ENCODE measurements around the gene TCHHL1.

DNA sequence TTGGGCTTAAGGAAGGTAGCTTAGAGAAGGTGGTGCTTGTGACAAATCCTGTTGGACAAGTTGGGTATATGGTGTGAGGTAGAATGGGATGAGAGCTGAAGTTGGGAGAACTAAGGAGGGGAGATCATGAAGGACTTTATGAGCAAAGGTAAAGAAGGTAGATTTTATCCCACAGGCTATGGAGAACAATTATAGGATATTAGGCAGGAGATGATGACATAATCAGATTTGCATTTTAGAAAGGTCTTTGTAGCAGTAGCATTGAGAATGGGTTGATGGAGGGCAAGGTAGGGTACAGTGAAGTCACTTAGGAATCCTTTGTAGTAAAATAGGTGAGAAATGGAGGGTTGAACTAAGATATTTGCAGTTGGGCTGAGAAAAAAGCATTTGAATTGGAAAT is 41.3 kb upstream of the TCHHL1 start:
- TF ChIP-seq, protein P1, sequence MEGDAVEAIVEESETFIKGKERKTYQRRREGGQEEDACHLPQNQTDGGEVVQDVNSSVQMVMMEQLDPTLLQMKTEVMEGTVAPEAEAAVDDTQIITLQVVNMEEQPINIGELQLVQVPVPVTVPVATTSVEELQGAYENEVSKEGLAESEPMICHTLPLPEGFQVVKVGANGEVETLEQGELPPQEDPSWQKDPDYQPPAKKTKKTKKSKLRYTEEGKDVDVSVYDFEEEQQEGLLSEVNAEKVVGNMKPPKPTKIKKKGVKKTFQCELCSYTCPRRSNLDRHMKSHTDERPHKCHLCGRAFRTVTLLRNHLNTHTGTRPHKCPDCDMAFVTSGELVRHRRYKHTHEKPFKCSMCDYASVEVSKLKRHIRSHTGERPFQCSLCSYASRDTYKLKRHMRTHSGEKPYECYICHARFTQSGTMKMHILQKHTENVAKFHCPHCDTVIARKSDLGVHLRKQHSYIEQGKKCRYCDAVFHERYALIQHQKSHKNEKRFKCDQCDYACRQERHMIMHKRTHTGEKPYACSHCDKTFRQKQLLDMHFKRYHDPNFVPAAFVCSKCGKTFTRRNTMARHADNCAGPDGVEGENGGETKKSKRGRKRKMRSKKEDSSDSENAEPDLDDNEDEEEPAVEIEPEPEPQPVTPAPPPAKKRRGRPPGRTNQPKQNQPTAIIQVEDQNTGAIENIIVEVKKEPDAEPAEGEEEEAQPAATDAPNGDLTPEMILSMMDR (IDR thresholded peaks at IDR 0.05) = no peak
- TF ChIP-seq POLR2A (IDR thresholded peaks at IDR 0.05) = no peak

Measured in esophagus squamous epithelium (tissue), 4 donors.